Fibroblast of pulmonary artery (primary cell): ENCODE data around the gene UAP1.
"Not testable (repeated sequence)": the region's sequence is repeated elsewhere in the genome, so short reads cannot be mapped to it uniquely, and the experiment has no call there.

Experiments
- DNase-seq: peaks from one replicate; pipeline ENCODE4 v3.0.0-alpha.2; 2010; ENCODE audit warnings: low read depth
- H3K4me3 ChIP-seq: replicated peaks from 2 replicates; pipeline ENCODE4 v1.5.1; 2011; ENCODE audit warnings: low read depth, mild to moderate bottlenecking, control low read depth, low read length, moderate library complexity
- CTCF ChIP-seq: IDR thresholded peaks from 2 replicates; pipeline ENCODE4 v1.5.1; 2011; ENCODE audit warnings: mild to moderate bottlenecking, control low read depth, low read length, inconsistent platforms; ENCODE audit errors: missing control alignments

Gene UAP1

GRCh38 chr1:162573136-162573535 is 11.6 kb downstream of the UAP1 start:
- no peak overlapping the region for H3K4me3 ChIP-seq
- no peak for DNase-seq
- TF ChIP-seq CTCF = no peak

GRCh38 chr1:162578071-162578700 is 16.7 kb downstream of the UAP1 start:
- no peak for TF ChIP-seq CTCF
- DNase-seq = no peak
- no peak overlapping the region for H3K4me3 ChIP-seq

GRCh38 chr1:162578936-162579335 is 17.4 kb downstream of the UAP1 start:
- H3K4me3 ChIP-seq = no peak overlapping the region
- no peak for TF ChIP-seq CTCF
- DNase-seq = no peak

- no peak overlapping the region for H3K4me3 ChIP-seq
- no peak for TF ChIP-seq CTCF
- no peak for DNase-seq
Observed at GRCh38 chr1:162580308-162580707, 18.8 kb downstream of the UAP1 start.

GRCh38 chr1:162582901-162583300 is 21.4 kb downstream of the UAP1 start:
- H3K4me3 ChIP-seq, DNase-seq: not testable (repeated sequence)

GRCh38 chr1:162585101-162585500 is 23.6 kb downstream of the UAP1 start:
- not testable (repeated sequence) for H3K4me3 ChIP-seq, DNase-seq

GRCh38 chr1:162587347-162587746 is 25.8 kb downstream of the UAP1 start:
- no peak for DNase-seq
- no peak overlapping the region for H3K4me3 ChIP-seq
- TF ChIP-seq CTCF = no peak

- H3K4me3 ChIP-seq = no peak overlapping the region
- no peak for TF ChIP-seq CTCF
- DNase-seq = no peak
Observed at GRCh38 chr1:162587761-162588260, 26.3 kb downstream of the UAP1 start.
